Motor neuron (in vitro differentiated cells): ENCODE measurements around the gene TIMM17B. TPM values are rescaled to one million over a fixed set of nuclear protein-coding genes. Genes with fewer than 3 reads are reported as not detected.

ENCODE experiments used
- ATAC-seq, 8 experiments: fragments of 200-7000 bp; cut with Tn5 transposase; replicated peaks in 6 of 8; 2 replicates each; pipeline ENCODE4 v1.8.0; 2021; ENCODE audit warnings: mild to moderate bottlenecking in 8 of 8, moderate library complexity in 8 of 8
- H3K27ac ChIP-seq, 2 donors: fragments of 250-450 bp; sonication (Bioruptor Pico); 2 replicates each; pipeline ENCODE4 v1.9.0; 2021; ENCODE audit warnings: antibody characterized with exemption in 2 of 2, mild to moderate bottlenecking in 2 of 2, moderate library complexity in 1 of 2
- H3K4me1 ChIP-seq, 2 donors: fragments of 250-450 bp; sonication (Bioruptor Pico); replicated peaks in 1 of 2; 2 replicates each; pipeline ENCODE4 v1.6.1; 2021; ENCODE audit warnings: antibody characterized with exemption in 2 of 2, mild to moderate bottlenecking in 2 of 2, moderate library complexity in 1 of 2
- H3K4me3 ChIP-seq, 5 donors: fragments of 250-450 bp; sonication (Bioruptor Pico); 2 replicates each; pipeline ENCODE4 v1.9.0; 2021; ENCODE audit warnings: antibody characterized with exemption in 5 of 5, mild to moderate bottlenecking in 5 of 5, moderate library complexity in 4 of 5
- WGBS, 10 experiments: fragments of 450-650 bp; shearing (Covaris generic); methylation state at CpG; one replicate each; pipeline ENCODE4 v1.0.0; 2022; 5-methylcytosine and 5-hydroxymethylcytosine counted together
- in situ Hi-C, 9 experiments: fragments of 400-800 bp; cut with MboI; loops; one replicate each; pipeline ENCODE4 v1.15.0; 2021; ENCODE audit warnings: low sequenced_read_pairs in 9 of 9, low pct_unique_long_range_greater_than_20kb in 2 of 9; ENCODE audit not compliant: unreplicated experiment in 9 of 9
- total RNA-seq, 8 experiments: library from RNA; unstranded; fragments of 300-600 nt; gene quantifications; 2 replicates each; pipeline versions ENCODE4 v1.2.3 to v1.2.4, GENCODE V29; 2022

Gene TIMM17B
- total RNA-seq, 8 experiments from 2014 or later = 40.6 to 102 (median 72.9) TPM

DNA sequence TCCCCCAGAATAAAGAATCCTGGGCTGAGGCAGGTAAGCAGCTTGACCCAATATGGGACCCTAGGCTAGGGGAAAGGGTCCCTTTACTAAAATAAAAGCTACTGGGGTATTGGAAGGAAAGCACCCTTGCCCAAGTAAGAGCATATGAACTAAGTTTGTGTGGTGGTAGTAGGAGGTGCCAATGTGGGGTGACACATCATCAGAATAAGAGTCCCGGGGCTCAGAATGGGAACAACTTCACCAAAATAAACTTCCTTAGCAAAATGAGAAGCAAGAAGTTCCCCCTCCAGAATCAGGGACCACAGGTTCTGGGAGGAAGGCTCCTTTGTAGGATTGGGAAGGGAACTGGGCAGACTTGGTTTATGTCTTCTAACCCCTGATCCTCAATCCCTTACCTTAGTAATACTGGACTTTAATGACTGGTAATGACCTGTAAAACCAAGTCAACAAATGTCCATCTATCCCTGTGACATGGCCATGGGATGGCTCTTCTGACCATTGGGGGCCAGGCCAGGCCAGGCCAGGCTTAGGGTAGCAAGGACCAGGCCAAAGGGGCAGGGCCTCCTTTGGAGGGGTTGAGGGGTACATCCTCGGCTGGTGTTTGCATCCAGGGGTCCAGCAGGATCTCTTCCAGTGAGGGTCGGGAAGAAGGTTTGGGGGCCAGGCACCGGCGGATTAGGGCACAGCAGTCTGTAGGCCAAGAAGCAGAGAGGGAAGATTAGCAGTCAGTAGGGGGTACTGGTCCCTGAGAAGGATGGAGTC, 16.2 kb upstream of the TIMM17B start:
- 20 to 50% methylated on average over 1 to 2 of the region's 5 CpGs; no CpG with 5 or more reads in 8 of the 10 experiments for WGBS, 10 experiments
- no peak overlapping the region for H3K4me3 ChIP-seq
- no peak overlapping the region for H3K27ac ChIP-seq
- in situ Hi-C loops = no loop called here
- ATAC-seq = no peak
- H3K4me1 ChIP-seq = peaks cover 5 to 12% of the 10 kb centered on the region in 2 donors

DNA sequence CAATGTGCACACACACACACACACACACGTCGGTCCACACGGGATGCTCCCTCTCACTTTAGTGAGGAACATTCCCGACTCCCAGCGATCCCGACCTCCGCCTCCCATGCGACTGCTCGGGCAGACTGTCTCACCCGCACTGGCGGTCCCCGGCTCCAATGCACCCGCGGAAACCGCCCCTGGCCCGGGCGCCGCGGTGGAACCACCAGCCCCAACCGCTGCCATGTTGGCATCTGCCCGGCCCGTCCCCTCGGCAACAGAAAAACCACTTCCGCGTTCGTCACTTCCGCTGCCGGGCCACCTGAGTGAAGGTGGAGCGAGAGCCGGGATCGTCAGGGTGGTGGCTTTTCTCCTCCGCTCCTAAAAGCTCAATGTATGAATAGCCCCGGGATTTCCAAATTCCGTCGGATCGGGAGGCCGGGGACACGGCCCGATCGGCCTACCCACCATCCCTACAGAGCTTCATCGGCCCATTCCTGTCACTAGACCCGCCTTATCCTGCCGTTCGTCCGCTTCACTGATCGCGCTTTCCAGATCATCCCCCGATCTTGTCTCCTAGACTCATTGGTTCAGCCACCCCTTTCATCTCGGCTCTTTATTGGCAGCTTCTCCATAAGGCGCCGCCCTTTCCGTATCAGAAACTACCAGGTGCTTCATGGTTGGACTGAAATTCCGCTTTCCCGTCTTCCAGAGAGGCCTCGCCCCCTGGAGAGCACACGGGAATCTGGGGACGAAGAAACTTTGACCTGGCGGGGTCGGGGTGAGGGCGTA, 14.0 kb upstream of the TIMM17B start, which contains the start of gene SLC35A2:
TSS of gene SLC35A2 (minus strand) at position 235 of the 771 bp plus-strand sequence. CDS start at position 225, 10 bp downstream.
- Histone ChIP-seq H3K27ac (peak within 1 kb of the TSS; percentile 85 to 97), H3K4me1 (peaks cover 5 to 6% of the 10 kb centered on the region in 2 donors), H3K4me3 (peak within 1 kb of the TSS; percentile 66 to 98 (median 89))
- in situ Hi-C loops = no loop called here
- peak; percentile 87 to 91 (median 89) for ATAC-seq
- 0 to 51% (median 9%) methylated on average over 2 to 22 of the region's 60 CpGs; no CpG with 5 or more reads in 6 of the 10 experiments for WGBS, 10 experiments

DNA sequence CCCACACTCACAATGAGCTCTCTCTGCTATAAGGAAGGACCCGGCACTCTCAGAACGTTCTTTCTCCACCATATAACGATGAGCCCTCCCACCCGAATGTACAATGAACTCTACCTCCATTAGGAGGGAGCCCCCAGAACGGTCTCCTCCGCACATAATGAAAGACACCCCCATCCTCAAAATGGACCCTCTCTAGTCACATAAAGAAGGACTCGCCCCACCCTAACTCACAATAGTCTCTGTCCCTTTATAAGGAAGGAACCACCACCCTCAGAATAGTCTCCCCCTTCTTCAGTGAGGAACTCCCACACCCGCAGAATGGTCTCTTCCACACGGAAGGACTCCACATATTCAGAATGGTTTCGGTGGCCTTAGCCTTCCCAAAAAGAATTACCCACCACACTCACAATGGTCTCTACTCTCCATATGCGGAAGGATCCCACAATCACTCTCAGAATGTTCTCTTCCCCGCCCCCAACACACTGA, 13.4 kb upstream of the TIMM17B start:
- in situ Hi-C loops = no loop called here
- 0 to 17% (median 6%) methylated on average over 1 to 8 of the region's 12 CpGs; no CpG with 5 or more reads in 6 of the 10 experiments for WGBS, 10 experiments
- peak in 4 of 8 experiments; percentile 17 to 53 (median 32) for ATAC-seq
- Histone ChIP-seq H3K27ac (peak overlapping the region; percentile 85 to 97), H3K4me1 (peaks cover 5 to 6% of the 10 kb centered on the region in 2 donors), H3K4me3 (peak overlapping the region; percentile 66 to 98 (median 89))

DNA sequence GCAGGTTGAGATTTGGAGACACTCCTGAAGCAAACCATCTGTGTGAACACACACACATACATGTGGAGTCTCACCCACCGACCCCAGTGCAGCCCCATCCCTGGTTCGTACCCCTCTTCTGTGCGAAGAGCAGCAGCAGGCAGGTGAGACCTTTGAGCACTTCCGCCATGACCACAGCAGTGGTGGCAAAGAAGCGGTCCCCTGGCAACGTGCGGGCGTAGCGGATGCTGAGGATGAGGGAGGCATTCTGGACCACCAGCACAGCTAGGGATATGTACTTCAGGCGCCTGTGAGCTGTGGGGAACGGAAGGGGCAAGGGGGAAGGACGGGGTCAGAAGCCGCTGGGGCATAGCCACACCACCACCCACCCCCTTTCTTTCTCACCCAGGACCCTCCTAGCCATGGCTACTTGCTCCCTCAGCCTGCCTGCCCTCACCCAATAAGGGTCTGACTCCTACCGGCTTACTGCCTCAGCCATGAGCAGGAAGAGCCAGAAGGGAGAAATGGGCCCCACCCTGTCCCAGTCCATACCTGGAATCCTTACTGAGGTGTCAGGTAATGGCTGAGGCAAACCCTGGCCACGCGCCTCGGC, 12.2 kb upstream of the TIMM17B start:
- no CpG with 5 or more reads among the region's 17 CpGs for WGBS, 10 experiments
- H3K4me1 ChIP-seq = peaks cover 5 to 6% of the 10 kb centered on the region in 2 donors
- ATAC-seq = no peak
- H3K4me3 ChIP-seq = no peak overlapping the region
- in situ Hi-C loops = no loop called here
- H3K27ac ChIP-seq = no peak overlapping the region

- ATAC-seq = no peak
- 100% methylated on average over 1 of the region's 1 CpG; no CpG with 5 or more reads in 9 of the 10 experiments for WGBS, 10 experiments
- Histone ChIP-seq H3K27ac (no peak overlapping the region), H3K4me1 (peaks cover 5 to 6% of the 10 kb centered on the region in 2 donors), H3K4me3 (no peak overlapping the region)
- in situ Hi-C loops = no loop called here
Observed at GRCh38 chrX:48908600-48908999, 11.0 kb upstream of the TIMM17B start.

DNA sequence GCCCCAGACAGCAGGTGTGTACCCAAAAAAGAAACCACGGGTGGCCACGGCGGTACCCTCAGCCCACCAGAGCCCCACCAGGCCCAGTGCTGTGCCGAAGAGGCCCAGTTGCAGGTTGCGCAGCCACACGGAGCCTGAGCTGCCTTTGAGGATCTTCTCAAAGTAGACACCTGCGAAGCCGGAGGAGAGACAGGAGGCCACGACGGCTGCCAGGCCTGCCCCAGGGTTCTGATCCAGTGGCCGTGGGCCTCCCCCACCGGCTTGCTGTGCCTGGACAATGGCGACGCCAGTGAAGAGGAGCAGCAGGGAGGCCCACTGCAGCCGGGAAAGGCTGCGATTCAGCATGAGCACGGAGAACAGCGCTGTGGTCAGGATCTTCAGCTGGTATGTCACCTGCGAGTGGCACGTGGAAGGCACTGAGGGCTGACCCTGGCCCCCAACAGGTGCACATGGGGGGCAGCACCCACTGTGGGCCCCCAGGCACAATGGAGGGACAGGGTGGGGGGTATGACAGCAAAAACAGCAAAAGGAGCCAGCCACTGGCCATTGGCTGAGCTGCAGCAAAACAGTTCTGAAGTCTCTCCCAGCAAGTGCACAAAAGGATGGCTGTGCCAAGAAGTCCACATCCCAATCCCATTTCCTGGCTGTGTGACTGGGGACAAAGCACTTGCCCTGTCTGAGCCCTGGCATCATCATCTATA, 7.7 kb upstream of the TIMM17B start:
- 43% methylated on average over 4 of the region's 20 CpGs; no CpG with 5 or more reads in 9 of the 10 experiments for WGBS, 10 experiments
- in situ Hi-C loops = no loop called here
- no peak for ATAC-seq
- Histone ChIP-seq H3K4me1 (peaks cover 0 to 2% of the 10 kb centered on the region in 2 donors), H3K27ac (no peak overlapping the region), H3K4me3 (no peak overlapping the region)

GRCh38 chrX:48904626-48905025, 7.1 kb upstream of the TIMM17B start:
- H3K4me3 ChIP-seq = no peak overlapping the region
- no peaks in the 10 kb centered on the region for H3K4me1 ChIP-seq
- no peak for ATAC-seq
- no CpG with 5 or more reads among the region's 14 CpGs for WGBS, 10 experiments
- in situ Hi-C loops = no loop called here
- H3K27ac ChIP-seq = no peak overlapping the region

- no peak for ATAC-seq
- in situ Hi-C loops = no loop called here
Observed at GRCh38 chrX:48904180-48904579, 6.6 kb upstream of the TIMM17B start.

GRCh38 chrX:48903290-48903689, 5.7 kb upstream of the TIMM17B start:
- H3K4me3 ChIP-seq = no peak overlapping the region
- ATAC-seq = no peak
- WGBS, 10 experiments = 83 to 100% (median 100%) methylated on average over 1 to 3 of the region's 6 CpGs; no CpG with 5 or more reads in 7 of the 10 experiments
- in situ Hi-C loops = no loop called here
- peaks cover 0 to 7% of the 10 kb centered on the region in 2 donors for H3K4me1 ChIP-seq
- no peak overlapping the region for H3K27ac ChIP-seq

More at GRCh38 chrX:48904180-48904579, 6.6 kb upstream of the TIMM17B start:
- peaks cover 0 to 3% of the 10 kb centered on the region in 2 donors for H3K4me1 ChIP-seq
- H3K27ac ChIP-seq = no peak overlapping the region
- WGBS, 10 experiments = 60% methylated on average over 1 of the region's 8 CpGs; no CpG with 5 or more reads in 9 of the 10 experiments
- no peak overlapping the region for H3K4me3 ChIP-seq

DNA sequence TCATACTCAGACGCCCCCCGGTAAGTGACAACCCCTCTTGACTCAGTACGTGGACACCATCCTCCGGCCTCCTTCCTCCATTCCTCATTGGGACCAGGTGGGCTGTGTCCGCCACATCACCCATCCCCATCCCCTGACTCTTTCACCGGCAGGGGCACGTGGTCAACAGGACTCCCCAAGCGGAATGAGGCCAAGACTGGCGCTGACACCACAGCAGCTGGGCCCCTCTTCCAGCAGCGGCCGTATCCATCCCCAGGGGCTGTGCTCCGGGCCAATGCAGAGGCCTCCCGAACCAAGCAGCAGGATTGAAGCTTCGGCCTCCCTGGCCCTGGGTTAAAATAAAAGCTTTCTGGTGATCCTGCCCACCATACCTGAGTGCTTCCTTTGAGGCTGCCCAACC, 5.2 kb upstream of the TIMM17B start:
- WGBS, 10 experiments = 48% methylated on average over 5 of the region's 14 CpGs; no CpG with 5 or more reads in 9 of the 10 experiments
- no peak for ATAC-seq
- in situ Hi-C loops = no loop called here
- Histone ChIP-seq H3K4me3 (no peak overlapping the region), H3K27ac (no peak overlapping the region), H3K4me1 (peaks cover 0 to 7% of the 10 kb centered on the region in 2 donors)

- in situ Hi-C loops = no loop called here
- Histone ChIP-seq H3K27ac (no peak overlapping the region), H3K4me1 (peaks cover 0 to 7% of the 10 kb centered on the region in 2 donors), H3K4me3 (no peak overlapping the region)
- WGBS, 10 experiments = 81 to 100% (median 100%) methylated on average over 1 to 13 of the region's 20 CpGs; no CpG with 5 or more reads in 7 of the 10 experiments
- ATAC-seq = no peak
Observed at GRCh38 chrX:48902135-48902534, 4.6 kb upstream of the TIMM17B start.

DNA sequence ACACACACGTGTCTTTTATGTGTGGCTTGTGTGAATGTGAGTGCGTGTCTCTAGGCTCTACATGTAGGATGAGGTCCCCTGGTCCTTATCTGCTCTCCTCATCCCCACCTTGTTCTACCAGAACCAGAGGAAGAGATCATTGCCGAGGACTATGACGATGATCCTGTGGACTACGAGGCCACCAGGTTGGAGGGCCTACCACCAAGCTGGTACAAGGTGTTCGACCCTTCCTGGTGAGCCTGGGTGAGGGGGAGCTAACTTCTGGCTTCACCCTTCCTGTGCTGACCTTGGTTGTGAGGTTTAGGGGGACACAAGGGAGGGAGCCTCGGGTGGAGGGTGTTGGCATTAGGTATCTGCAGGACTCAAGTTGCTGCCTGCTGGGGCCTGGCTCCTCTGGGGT, 3.5 kb upstream of the TIMM17B start:
- Histone ChIP-seq H3K27ac (no peak overlapping the region), H3K4me3 (no peak overlapping the region), H3K4me1 (peaks cover 3 to 12% of the 10 kb centered on the region in 2 donors)
- in situ Hi-C loops = no loop called here
- WGBS, 10 experiments = 33 to 100% (median 55%) methylated on average over 1 to 4 of the region's 7 CpGs; no CpG with 5 or more reads in 6 of the 10 experiments
- no peak for ATAC-seq
